Measurements from ENCODE around the gene CDT1.

The CDT1 gene

DNA sequence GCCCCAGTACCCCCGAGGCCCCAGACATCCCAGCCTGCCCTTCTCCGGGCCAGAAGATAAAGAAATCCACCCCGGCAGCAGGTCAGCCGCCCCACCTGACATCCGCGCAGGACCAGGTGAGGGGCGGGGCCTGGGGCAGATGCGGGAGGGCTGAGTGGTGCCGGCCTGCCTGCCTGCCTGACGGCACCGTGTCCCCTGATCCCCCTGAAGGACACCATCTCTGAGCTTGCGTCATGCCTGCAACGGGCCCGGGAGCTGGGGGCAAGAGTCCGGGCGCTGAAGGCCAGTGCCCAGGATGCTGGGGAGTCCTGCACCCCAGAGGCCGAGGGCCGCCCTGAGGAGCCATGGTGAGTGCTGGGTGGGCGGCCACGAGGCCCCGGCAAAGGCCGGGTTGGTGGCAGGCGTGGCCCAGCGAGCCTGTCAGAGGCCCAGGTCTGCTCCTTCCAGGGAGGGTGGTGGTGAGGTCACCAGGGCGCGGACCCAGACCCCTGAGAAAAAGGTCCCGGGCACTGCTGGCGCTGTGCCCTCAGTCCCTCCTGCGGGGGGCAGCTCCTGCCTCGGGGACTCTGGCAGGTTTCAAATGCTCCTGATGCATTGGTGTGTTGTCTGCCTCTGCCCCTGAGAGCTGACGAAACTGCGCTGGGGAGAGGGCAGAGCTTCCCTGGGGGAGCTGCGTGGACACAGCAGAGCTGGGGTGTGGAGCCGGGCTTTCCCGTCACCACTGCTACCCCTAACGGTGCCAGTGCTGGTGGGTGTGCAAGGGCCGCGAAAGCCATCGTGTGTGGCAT is 1.2 kb downstream of the CDT1 start:
- no peak for DNase-seq (ENCODE audit: low read depth)

DNA sequence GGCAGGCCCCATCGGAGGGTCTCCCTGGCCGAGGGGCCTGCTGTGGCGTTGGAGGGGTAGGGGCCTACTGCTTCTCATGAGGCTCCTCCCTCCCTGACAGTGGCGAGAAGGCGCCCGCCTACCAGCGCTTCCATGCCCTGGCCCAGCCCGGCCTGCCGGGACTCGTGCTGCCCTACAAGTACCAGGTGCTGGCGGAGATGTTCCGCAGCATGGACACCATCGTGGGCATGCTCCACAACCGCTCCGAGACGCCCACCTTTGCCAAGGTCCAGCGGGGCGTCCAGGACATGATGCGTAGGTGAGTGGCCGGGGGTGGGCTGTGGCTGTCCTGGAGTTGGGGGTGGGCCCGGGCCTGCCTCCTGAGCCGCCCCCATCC is 1.7 kb downstream of the CDT1 start:
- no peak for DNase-seq (ENCODE audit: low read depth)

DNA sequence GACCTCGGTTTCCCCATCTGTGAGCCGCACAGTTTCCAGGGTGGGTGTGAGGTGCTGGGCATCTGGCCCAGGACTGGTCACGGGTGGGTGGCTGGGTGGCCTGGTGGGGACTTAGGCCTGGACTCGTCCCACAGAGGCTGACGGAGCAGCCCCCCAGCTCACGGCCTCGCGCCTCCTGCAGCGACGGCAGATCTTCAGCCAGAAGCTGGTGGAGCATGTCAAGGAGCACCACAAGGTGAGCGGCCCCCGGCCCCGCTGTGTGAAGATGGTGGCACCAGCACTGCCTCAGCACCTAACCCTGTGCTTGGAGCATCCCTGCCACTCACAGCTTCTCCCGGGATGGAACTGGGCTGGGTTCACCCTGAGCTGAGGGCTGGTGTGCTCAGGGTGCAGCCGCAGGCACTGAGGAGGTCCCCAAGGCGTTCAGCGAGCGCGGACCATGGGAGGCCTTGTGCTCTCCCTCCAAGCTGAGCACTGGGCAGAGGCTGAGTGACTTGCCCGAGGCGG is 2.4 kb downstream of the CDT1 start:
- no peak for DNase-seq (ENCODE audit: low read depth)

DNA sequence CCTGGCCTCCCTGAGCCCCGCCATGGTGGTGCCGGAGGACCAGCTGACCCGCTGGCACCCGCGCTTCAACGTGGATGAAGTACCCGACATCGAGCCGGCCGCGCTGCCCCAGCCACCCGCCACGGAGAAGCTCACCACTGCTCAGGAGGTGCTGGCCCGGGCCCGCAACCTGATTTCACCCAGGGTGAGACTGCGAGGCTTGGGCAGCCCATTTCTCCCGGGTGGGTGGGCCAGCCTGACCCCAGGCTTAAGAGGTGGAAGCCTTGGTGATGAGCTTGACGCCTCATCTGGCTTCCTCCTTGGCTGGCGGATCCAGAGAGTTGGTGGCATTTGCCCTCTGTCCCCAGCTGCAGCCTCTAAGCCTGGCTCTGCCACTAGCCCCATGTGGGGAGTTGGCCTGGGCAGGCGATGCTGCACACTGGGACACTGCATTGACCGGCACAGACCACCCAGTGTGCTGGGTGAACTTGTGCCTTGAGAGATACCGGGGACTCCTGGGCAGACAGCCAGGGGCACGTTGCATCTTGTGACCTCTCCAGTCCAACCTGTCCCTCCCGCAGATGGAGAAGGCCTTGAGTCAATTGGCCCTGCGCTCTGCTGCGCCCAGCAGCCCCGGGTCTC is 3.0 kb downstream of the CDT1 start:
- DNase-seq (ENCODE audit: low read depth) = no peak

DNA sequence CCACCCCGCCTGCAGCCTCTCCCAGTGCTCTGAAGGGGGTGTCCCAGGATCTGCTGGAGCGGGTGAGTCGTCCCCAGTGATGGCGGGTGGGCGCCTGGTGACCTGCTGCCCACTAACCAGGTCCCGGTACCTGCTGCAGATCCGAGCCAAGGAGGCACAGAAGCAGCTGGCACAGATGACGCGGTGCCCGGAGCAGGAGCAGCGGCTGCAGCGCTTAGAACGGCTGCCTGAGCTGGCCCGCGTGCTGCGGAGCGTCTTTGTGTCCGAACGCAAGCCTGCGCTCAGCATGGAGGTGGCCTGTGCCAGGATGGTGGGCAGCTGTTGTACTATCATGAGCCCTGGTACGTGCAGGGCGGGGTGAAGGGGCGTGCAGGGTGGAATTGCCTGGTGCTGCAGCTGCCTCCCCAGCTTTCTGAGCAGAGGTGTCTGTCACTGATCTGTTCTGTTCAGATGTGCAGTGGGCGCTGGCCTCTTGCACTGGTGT is 3.6 kb downstream of the CDT1 start:
- no peak for DNase-seq (ENCODE audit: low read depth)

DNA sequence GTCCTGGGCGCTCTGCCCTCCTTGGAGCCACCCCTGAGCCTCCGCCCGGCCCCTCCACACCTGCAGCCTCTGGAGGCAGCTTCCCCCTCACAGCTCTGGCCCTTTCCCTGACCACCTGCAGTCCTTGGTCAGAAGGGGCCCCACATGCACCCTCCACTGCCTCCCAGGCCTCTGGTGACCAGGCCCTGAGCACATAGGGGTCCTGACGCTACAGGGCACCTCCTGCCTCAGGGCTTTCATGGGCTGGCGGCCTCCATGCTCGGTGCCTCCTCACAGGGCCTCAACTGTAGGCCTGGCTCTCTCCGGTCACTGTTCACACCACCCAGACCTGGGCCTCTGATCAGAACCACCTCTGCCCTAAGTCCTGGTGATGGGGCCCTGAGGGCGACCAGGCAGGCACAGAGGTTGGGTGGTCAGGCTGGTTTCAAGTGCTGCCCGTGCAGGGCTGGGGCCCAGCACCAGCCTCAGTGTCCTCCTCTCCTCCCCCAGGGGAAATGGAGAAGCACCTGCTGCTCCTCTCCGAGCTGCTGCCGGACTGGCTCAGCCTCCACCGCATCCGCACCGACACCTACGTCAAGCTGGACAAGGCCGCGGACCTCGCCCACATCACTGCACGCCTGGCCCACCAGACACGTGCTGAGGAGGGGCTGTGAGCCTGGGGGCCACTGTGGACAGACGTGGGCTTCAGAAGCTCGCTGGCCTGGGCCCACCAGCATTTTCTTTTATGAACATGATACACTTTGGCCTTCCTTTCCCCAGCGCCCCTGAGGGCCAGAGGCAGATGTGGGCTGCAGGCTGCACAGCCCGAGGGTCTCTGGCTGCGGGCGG is 4.3 kb downstream of the CDT1 start:
- no peak for DNase-seq (ENCODE audit: low read depth)

DNA sequence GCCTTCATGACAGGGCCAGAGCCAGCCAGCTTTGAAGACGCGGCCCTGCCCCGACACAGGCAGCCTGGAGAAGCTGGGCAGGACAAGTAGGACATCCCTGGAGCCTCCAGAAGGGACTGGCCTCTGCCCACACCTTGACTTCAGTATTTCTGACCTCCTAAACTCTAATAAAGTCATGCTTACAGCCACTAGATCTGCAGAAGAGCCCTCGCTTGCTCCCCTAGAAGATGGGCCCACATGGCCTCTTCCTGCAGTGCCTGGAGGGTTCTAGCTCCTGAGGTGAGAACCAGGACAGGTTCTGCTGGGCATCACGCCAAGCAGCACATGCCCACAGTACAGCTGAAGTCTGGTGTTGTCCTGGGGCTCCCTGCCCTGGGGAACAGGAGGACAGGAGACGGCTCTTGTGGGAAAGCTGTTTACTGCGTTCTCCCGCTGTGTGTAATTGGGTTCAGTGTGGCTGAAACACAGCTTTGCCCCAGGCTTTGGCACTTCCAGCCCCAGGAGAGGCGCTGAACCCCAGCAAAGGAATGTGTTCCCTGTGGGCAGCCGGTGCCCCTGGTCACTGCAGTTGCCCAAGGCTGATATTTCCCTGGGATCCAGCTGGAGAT is 5.6 kb downstream of the CDT1 start:
- no peak for DNase-seq (ENCODE audit: low read depth)

DNA sequence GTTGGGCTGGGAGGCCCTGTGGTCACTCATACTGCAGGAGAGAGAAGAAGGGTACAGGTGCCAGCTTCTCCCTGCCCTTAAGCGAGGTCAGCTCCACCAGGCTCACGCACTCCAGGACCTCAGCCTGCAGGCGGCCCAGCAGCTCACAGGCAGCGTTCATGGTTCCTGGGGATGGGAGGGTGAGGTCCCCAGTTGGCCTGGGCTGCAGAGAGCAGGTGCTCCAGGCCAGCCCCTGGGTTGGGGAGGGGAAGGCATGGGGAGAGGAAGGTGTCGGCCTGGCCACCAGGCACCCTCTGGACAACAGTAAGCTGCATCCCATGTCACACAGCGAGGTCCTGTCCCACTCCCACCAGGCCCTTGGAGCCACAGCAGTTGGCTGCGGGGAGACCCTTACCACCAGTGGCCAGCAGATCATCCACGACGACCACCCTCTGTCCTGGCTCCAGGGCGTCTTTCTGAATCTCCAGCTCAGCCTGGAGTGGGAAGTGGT is 6.1 kb downstream of the CDT1 start:
- DNase-seq (ENCODE audit: low read depth) = no peak

DNA sequence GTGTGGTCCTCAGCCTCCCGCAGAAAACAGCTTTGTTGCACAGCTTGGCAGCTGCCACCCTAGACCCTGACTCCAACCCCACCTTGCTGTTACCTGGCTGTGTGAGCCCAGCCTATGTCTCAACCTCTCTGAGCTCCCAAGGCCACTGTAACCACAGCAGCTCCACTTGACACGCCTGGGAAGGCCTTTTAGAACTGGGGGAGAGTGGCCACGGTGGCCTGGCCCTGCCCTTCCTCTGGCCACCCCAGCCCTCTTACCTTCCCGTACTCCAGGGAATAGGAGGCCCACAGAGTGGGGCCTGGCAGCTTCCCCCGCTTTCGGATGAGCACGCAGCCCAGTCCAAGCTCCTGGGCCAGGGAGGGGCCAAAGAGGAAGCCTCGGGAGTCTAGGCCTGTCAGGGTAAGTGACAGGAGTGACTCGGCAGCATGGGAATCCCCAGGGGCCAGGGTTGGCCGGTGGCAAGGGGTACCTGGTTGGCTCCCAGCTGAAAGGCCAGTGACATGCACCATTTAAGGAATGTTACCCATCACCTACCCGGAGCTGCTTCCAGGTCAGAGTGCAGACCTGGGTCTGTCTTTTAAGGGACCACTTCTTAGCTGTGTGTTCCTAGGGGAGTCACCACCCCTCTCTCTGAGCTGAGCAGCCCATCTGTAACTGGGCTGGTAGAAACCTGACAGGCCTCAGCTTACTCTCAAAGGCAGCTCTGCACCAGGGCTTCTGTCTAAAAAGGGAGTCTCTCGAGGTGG is 6.8 kb downstream of the CDT1 start:
- DNase-seq (ENCODE audit: low read depth) = no peak

DNA sequence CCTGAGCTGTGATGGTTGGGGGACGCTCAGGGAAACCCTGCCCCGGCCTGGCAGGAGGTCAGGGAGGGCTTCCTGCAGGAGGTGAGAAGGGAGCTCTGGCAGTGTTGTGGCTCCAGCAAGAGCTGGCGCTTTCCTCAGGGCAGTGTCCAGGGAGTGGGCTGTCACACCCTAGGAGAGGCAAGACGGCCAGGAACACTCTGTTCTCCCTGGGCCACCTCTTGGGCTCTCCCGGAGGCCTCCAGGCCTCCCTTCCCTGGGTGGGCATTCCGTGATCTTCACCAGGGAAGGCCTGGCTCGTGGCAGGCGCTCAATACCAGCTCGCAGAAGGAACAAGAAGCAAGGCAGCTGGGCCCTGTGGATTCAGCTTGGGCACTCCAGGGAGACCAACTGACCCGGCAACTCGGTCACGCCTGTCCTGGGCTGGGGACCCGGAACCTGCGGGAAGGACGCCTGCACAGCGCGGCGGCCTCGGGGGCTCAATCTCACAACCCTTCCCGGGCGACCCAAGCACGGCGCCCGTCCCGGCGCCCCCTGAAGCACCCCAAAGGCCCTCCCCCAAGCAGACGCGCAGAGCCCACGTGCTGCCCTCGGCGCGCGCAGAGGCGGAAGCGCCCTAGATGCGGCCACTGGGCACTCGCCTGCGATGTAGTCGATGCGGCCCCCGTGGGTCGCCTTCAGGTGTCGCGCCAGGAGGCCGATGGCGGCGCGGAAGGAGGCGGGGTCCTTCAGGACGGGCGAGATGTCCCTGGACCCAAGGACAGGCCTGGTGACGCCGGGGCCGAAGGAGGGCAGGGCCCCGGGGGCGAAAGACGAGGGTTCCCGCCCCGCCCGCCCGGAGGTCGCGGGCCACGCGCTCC is 7.6 kb downstream of the CDT1 start:
- DNase-seq (ENCODE audit: low read depth) = peak; percentile 83

DNA sequence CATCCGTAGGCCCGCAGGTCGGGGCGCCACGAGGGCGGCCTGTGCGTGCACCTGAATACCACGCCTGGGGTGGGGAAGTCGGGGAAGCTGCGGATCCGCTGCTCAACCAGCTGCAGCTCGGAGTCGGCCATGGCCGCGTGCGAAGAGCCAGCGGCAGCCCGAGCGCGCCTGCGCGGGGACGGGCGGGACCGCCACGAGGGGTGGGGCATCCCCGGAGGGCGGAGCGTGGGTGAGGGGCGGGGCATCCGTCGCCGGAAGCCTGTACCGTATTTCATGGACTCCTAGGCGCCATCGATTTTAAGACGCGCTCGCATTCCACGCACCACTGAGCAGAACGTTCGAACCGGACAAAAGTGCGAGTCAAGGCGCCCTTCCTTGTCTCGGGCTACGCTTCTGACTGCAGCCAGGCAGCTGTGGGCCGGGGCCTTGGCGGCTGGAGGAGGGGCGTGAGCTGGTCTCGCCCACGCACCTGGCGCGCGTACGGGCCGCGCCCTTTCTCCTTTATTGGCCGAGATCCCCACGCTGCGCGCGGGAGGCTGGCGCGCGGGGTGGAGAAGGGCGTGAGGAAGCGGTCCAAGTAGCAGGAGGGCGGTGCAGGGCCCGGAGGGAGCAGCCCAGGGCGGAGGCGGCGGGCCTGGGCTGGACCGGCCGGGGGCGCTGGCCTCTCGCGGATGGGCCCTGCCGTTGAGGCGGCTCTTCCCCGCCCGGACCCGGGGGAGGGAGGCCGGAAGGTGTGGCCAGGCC is 8.4 kb downstream of the CDT1 start, which contains the start of gene APRT:
Gene APRT, minus strand, starts transcription at position 160 of the 744 bp plus-strand sequence. Its CDS starts 29 bp downstream, at position 131.
- peak; percentile 93 for DNase-seq (ENCODE audit: low read depth)

DNA sequence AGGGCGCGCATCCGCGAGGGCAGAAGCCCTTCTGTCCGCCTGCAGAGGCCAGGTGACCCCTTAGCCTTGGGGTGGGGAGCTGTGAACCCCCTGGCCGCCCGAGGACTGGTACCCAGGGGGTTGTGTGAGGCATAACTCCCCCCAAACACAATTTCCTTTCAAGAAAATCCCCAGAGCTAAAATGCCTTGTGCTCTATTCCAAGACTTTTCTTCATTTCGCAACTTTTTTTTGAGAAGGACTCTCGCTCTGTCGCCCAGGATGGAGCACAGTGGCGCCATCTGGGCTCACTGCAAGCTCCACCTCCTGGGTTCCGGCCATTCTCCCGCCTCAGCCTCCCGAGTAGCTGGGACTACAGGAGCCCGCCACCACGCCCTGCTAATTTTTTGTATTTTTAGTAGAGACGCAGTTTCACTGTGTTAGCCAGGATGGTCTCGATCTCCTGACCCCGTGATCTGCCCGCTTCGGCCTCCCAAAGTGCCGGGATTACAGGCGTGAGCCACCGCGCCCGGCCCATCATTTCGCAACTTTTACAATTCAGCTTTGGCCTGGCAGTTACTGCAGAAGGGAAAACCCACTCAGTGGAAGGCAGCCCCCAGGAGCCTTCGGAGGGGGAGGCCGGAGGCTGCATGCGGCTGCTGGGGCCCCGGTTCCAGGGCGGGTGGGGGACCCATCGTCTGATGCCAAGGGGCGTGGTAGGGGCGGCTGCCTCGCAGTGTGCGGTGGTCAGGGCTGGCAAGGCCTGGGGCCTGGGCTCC is 9.1 kb downstream of the CDT1 start:
- DNase-seq (ENCODE audit: low read depth) = peak; percentile 62

DNA sequence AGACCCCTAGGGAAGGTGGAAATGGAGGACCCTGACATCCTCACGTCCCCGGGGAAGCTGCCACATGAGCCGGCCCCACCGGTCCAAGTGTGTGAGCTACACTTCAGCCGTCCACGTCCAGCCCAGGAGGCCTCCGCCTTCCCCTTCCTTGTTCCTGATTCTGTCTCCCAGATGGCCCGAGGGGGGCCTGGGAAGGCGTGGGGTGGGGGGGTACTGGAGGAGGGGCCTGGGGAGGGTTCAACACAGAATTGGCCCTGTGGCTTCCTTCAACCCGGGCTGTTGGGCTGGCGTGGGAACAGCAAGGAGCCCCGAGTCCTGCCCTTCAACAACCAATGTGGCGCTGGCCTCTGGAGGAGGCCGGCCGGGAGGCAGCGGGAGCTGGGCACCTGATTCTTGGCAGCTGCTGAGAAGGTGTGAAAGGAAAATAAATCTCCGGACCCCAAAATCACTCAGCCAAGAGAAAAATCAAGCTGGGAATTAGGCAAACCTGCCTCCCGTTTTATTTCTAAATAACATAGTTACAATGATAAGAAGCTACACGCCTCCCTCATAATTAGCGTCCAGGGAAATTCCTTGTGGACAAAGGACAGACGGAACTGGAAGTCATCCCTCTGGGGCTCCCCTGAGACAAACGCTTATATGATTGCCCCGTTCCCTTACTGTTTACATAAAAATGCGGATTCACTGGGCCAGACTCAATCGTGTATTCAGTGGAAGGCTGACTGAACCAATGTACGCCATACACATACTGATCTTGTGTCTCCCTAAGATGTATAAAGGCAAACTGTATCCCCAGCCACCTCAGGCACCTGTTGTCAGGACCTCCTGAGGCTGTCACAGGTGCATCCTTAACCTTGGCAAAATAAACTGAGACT is 9.9 kb downstream of the CDT1 start:
- DNase-seq (ENCODE audit: low read depth) = no peak

DNA sequence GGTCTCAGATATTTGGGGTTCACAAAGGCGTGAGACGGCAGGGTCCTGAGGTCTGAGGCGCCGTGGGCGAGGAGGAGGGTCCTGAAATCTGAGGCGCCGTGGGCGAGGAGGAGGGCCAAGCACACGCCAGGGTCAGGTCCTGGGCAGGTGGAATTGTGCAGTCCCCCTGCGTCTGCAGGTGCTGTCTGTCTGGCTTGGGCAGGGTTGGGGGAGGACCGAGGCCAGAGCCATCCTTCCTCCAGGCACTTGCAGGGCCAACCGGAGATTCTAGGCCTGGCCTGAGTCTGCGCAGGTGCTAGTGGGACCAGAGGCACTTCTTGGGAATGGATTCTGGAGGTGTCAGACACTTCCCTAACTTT is 10.5 kb downstream of the CDT1 start:
- DNase-seq (ENCODE audit: low read depth) = no peak

DNA sequence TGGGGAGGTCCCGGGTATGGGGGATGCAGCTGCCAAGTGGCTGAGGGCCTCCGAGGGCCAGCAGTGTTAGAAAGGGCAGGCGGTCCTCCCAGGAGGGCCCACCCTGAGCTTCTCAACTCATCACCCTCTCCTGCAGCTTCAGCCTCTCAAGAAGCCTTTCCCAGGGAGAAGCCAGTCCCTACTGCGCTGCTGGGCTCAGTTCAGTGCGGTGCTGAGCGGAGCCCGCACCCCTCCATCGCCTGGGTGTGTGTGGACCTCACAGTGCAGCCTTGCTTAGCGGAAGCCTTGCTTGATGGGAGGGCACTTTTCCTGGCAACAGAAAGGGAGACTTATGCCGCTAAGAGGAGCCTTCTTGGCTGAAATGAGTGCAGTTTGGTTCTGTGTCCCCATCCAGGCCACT is 11.6 kb downstream of the CDT1 start:
- no peak for DNase-seq (ENCODE audit: low read depth)

DNA sequence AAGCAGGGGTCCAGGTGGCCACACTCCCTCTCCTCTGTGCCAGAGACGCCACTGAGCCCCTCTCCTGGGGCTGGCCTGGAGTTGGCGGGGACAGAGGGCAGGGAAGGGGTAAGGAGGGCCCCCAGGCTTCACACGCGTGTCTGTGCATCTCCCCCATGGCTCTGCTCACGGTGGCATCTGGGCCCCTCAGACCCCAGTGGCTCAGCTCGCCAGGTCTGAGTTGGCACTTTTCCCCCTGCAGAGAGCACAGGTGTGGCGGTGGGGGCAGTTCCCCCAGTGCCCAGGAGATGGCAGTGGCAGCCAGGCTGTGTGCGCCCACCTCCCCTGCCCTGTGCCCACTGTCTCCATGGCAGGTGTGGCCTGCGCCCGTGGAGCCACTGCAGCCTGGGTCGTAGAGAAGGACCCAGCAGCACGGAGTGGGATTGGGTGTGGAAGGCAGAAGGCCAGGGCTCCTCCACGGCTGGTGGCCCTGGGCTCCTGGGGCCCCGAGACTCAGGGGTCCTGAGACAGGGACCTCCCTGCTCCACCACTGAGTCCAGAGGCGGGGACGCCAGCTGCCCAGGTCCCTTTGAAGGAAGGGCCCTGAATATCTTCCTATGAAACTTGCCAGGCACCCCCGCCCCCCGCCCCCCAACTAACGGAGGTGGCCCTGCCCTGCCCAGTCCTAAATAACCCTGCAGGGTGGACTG is 12.5 kb downstream of the CDT1 start:
- DNase-seq (ENCODE audit: low read depth) = peak; percentile 21
